Thyroid gland (tissue), 4 donors: ENCODE data around the gene TCL1A.

ENCODE experiments used
- POLR2A ChIP-seq, 2 donors: fragments of 450-650 bp; IDR thresholded peaks; one replicate each; pipeline ENCODE4 v1.6.1; 2017; ENCODE audit warnings: antibody characterized with exemption in 2 of 2, mild to moderate bottlenecking in 2 of 2, moderate library complexity in 1 of 2
- TF ChIP-seq, protein P1 (sequence below), 6 experiments: fragments of 200-600 bp in 3 of 6; fragments of 450-650 bp in 3 of 6; sonication (generic) in 3 of 6; IDR thresholded peaks; one replicate each; pipeline ENCODE4 v1.5.1; 2016 to 2019; ENCODE audit warnings: antibody characterized with exemption in 6 of 6, mild to moderate bottlenecking in 2 of 6, inconsistent platforms in 1 of 6, moderate library complexity in 1 of 6

DNA sequence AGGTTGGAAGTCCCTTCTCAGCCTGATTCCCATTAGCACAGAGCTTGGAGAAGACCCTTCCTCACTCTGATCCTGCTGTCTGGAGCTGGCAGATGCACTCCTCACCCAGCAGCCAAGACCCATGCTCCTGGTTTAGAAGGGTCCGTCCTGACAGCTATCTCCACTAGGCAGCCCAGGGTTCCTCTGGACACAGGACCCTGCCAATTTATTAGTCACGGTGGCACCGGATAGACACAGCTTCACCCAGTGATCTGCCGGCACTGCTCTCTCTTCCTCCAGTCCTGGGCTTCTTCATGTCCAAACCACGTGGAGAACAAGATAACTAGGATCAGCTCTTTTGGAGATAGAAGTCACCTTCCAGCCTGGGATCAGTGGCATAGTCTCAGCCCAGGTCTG is 53.9 kb downstream of the TCL1A start:
- TF ChIP-seq, protein P1, sequence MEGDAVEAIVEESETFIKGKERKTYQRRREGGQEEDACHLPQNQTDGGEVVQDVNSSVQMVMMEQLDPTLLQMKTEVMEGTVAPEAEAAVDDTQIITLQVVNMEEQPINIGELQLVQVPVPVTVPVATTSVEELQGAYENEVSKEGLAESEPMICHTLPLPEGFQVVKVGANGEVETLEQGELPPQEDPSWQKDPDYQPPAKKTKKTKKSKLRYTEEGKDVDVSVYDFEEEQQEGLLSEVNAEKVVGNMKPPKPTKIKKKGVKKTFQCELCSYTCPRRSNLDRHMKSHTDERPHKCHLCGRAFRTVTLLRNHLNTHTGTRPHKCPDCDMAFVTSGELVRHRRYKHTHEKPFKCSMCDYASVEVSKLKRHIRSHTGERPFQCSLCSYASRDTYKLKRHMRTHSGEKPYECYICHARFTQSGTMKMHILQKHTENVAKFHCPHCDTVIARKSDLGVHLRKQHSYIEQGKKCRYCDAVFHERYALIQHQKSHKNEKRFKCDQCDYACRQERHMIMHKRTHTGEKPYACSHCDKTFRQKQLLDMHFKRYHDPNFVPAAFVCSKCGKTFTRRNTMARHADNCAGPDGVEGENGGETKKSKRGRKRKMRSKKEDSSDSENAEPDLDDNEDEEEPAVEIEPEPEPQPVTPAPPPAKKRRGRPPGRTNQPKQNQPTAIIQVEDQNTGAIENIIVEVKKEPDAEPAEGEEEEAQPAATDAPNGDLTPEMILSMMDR (IDR thresholded peaks at IDR 0.05) = no peak
- TF ChIP-seq POLR2A (IDR thresholded peaks at IDR 0.05) = no peak
